GM15510 (cell line): ENCODE data around the gene NR2F2.

ENCODE experiments used
- POLR2A ChIP-seq: IDR thresholded peaks from 3 replicates; pipeline ENCODE4 v1.6.1; 2011; ENCODE audit warnings: borderline replicate concordance; ENCODE audit not compliant: insufficient read length; ENCODE audit errors: extremely low read depth

NR2F2 gene

DNA sequence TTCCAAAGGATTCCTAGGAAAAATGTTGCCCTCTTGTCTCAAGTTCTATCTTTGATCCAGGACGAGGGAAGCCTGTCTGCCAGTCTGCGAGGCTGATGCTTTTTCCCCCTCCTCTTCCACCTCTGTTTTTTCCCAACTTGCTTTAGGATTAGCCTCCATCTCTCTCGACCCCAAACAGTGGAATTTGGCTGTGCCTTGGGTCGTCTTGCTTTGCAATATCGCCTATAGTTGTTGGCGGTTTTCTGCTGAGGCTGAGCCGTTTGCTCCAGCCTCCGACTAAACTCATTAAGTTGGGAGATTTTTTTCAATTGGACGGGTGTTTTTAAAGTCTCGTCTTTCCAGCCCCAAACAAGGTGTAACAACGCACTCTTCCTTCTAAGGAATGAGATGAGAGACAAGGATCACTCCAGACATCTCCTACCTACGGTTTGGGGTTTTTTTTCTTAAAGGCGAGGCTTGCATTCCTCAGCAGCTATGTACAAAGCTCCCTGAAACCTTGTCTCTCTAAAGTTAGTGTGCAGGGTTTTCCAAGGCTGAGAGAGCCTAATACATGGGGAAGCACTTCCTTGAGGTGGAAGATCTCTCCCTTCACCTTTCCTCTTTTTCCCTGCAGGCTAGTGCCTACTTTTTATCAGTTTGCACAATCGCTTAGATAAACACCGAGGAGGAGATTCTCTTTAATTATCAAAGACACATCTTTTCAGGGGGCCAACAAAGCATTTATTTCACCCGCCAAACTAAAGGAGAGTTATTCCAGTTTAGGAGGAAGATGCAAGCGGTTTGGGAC lies 4.8 kb upstream of the NR2F2 start:
- no peak for TF ChIP-seq POLR2A

GRCh38 chr15:96326328-96327154 lies 4.0 kb upstream of the NR2F2 start:
- TF ChIP-seq POLR2A, result no peak

GRCh38 chr15:96327155-96327741 lies 3.3 kb upstream of the NR2F2 start:
- TF ChIP-seq POLR2A, result no peak

DNA sequence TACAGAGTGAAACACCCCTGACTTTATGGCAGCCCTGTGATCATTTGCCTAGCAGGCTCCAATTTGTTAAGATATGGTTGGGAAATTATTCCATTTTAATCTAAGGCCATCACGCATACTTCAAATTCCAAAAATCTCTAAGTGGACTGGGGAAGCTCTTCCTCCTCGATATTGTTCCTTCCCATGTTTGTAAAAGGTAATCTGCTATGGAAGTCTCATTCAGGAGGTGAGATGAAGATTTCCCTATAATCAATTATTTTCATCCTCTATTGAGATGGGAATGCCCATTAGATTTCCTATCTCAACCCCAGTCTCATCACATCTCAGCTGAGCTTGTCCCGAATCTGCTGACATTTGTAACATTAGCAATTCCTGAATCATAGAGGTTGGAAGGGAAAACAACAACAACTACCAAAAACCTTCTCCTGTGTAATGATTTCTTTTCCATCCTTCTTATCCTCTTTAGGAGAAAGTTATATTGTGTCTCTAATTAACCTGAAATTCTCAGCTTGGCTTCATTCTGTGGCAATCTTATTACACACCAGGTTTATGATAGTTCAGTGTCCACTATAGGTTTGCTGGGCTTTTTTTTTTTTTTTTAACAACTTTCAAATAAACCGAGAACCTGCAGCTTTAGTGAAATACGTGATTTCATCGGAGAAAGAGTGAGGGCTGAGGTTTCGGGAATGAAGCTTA lies 2.2 kb upstream of the NR2F2 start:
- TF ChIP-seq POLR2A, result no peak

DNA sequence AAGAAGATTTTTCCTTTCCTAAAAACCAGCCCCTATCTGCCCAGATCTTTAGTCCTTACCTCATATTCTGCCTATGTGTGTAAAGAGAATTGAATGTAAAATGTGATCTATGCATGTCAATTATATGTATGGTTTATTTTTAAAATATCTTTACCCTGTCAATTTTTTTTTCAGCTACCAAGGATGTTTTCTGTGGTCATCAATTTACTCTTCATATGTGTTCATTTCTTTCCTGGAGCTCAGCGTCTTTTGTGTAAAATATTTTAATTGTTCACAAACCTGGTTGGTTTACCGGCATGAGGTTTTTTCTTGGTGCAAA lies 1.7 kb upstream of the NR2F2 start:
- no peak for TF ChIP-seq POLR2A

DNA sequence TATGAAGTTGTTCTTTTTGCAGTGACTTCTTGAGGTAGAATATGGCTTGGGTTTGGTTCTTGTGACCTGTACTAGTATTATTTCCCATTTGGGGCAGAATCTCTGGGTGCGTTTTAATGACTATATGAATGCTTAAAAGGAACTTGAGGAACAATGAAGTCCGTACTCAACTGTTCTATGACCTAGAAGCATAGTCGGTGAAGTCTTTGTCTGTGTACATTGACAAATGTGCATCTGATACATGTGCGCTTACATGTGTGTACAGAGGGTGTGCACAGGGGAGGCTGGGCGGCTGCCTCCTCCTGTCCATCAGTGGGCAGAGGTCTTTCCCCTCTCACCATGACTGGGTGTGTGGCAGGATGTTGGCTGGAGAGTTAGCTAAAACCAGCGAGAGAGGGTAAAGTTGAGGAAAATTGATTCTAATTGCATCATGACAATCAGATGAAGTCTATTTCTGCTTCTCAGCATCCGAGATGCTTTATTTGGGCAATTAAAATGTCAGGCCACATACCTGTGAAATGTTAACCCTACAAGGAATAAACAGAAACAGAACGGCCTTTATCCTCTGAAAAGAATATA lies 1.0 kb upstream of the NR2F2 start:
- TF ChIP-seq POLR2A, result no peak

DNA sequence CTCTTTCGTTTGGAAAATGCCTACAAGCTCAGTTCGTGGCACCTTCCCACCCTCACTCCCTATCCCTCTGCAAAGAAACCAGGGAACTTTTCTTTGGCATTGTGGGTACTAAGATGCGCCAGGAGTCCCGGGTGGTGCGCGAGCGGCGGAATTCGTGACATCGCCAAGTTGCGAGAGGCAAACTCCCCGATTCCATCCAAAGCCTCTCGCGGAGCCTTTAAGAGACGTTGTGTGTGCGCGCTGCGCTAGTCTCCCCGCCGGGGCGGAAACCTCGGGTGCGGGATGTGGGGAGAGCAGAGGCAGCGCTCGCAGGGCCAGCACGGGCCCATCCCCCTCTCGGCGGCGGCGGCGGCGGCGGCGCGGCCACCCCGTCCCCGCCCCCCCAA lies 443 bp upstream of the NR2F2 start:
- no peak for TF ChIP-seq POLR2A

DNA sequence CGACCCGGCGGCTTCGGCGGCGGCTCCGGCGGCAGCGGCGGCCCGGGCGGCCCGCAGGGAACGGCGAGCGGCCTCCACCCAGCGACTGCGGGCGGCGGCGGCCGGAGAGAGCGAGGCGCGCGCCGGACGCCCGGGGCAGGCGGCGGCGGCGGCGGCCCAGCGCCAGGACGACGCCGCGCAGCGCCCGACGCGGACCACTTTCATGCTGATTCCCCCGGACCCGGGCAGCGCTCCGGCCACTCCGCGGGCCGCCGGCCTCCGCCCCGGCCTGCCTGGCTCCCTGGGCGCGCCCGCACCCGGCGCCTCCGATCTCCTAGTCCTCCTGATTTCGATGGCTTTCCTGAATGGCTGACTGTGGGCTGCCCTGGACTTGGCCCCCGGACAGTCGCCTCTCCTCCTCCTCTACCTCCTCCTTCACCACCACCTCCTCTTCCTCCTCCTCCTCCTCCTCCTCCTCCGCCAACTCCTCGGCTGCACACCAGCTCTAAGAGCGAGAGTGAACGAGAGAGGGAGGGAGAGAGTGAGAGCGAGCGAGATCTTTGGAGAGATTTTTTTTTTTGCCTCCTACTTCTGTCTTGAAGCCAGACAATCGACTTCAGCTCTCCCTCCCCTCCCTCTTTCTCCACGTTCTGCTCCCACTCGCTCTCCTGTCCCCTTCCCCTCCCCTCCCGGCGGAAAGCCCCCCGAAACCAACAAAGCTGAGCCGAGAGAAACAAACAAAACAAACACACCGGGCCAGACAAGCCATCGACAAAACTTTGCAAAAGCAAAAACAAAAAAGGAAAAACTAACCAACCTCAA lies 844 bp downstream of the NR2F2 start:
- no peak for TF ChIP-seq POLR2A

DNA sequence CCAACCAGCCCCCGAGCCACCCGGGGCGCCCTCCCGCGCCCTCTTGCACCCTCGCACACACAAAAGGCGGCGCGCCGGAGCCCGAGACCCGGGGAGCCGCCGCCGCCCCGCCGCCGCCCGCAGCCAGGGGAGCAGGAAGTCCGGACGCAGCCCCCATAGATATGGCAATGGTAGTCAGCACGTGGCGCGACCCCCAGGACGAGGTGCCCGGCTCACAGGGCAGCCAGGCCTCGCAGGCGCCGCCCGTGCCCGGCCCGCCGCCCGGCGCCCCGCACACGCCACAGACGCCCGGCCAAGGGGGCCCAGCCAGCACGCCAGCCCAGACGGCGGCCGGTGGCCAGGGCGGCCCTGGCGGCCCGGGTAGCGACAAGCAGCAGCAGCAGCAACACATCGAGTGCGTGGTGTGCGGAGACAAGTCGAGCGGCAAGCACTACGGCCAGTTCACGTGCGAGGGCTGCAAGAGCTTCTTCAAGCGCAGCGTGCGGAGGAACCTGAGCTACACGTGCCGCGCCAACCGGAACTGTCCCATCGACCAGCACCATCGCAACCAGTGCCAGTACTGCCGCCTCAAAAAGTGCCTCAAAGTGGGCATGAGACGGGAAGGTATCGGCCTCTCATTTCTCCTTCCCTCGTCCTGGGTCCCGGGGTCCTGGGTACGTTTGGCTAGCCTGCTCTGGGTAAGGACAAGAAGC lies 1.6 kb downstream of the NR2F2 start:
- no peak for TF ChIP-seq POLR2A

DNA sequence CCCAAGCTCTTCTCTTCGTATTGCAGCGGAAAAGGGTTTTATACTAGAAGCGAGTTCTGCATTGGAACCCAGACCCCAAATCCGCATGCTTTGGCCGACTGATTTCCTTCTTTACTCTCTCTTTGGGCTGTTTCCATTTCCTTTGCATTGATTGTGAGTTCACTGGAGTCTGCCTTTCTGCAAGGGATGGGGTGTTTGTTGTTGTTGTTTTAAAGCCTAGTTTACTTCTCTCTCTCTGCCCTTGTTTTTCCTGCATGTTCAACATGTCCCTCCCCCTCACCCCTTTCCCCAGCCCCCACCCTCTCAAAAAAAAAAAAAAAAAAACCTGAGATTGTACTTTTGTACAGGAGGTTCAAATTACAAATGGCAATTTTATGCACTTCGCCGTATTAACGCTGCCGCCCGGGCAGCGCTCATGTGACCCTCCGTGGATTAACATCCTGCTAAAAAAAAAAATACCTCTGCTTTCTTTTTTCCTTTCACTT lies 2.2 kb downstream of the NR2F2 start:
- TF ChIP-seq POLR2A, result no peak

DNA sequence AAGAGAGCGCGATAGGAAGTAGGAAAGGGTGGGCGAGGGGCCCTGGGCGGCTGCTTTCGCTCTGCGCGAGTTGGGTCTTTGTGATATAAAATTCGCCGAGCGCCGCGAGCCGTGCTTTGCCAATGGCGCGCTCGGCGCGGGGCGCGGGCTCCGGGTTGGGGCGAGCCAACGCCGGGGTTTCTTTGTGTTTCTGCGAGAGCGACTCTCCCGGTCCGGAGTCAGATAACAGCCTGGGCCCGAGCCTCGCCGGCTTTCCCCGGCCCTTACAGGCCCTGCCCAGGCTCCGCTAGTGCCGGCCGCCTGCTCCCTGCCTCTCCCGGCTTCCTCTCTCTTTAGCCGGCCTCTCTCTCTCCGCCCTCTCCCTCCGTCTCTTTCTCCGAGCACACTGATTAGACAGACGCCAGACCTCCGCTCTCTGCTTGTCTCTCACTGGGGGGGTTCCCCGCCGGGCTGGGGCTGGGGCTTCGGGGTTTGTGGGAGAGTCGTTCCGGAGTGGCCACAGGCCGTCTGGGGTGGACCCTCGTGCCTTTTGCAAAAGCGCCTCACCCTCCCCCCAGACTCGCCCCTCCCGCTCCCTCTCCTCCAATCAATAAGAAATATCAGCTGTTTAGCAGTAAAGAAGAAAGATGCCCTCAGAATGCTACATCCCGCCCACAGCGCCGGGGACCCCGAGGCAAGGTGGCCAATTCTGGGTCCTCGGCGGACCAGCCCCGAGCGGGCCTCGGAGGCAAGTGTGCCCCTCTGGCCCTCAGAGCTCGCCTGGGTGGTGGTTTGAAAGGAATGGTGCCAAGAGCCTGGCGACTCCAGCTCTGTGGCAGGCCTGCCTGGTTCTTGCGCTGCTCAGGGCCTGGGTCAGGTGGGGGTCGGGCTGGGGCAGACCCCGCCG lies 2.9 kb downstream of the NR2F2 start:
- TF ChIP-seq POLR2A, result no peak

DNA sequence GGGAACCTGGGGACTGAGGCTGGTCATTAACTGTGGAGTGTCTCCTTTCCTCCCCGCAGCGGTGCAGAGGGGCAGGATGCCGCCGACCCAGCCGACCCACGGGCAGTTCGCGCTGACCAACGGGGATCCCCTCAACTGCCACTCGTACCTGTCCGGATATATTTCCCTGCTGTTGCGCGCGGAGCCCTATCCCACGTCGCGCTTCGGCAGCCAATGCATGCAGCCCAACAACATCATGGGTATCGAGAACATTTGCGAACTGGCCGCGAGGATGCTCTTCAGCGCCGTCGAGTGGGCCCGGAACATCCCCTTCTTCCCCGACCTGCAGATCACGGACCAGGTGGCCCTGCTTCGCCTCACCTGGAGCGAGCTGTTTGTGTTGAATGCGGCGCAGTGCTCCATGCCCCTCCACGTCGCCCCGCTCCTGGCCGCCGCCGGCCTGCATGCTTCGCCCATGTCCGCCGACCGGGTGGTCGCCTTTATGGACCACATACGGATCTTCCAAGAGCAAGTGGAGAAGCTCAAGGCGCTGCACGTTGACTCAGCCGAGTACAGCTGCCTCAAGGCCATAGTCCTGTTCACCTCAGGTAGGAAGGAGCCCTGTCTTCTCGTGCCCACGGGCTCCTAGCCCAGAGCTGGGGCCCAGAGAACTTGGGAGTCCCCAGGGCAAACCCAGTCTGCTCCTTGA lies 3.7 kb downstream of the NR2F2 start:
- no peak for TF ChIP-seq POLR2A
